ENCODE data around the gene ADPRS. TPM values are rescaled to one million over a fixed set of nuclear protein-coding genes. Genes with fewer than 3 reads are reported as not detected.

Gene ADPRS
- total and polyA plus RNA-seq, 9 of the 15 experiments (the other 6 are each of a cell fraction or from before 2014, with no cell fraction given), result 5.9 to 40.0 (median 27.4) TPM

GRCh38 chr1:36099681-36100341, 11.1 kb downstream of the ADPRS start (continued):
- TF ChIP-seq SETDB1 (IDR thresholded peaks at IDR 0.05; ENCODE audit: low read length), result no peak
- no peak for TF ChIP-seq MCM7 (IDR thresholded peaks at IDR 0.05)
- TF ChIP-seq POLR2AphosphoS5 (IDR thresholded peaks at IDR 0.05; ENCODE audit: control insufficient read depth, insufficient read depth, low read depth, low read length), result no peak
- TF ChIP-seq ZBTB1 (CRISPR knock-in tag; IDR thresholded peaks at IDR 0.05; ENCODE audit: borderline replicate concordance, low read depth), result no peak
- TF ChIP-seq SAFB2 (IDR thresholded peaks at IDR 0.05; ENCODE audit: borderline replicate concordance, low read depth, low read length, severe bottlenecking), result no peak
- no peak for TF ChIP-seq GTF2B (IDR thresholded peaks at IDR 0.05; ENCODE audit: extremely low read depth, insufficient read length)
- TF ChIP-seq KDM1A (IDR thresholded peaks at IDR 0.05), result no peak
- TF ChIP-seq HINFP (tag; conservative IDR thresholded peaks at IDR 0.05; ENCODE audit: low read depth), result no peak; the same call in 1 of the 2 replicates
- no peak for TF ChIP-seq ZFPM2 (CRISPR knock-in tag; IDR thresholded peaks at IDR 0.05)
- TF ChIP-seq SNRNP70 (optimal IDR thresholded peaks at IDR 0.05; ENCODE audit: low read depth, low read length), result no peak
- TF ChIP-seq ZNF3 (CRISPR knock-in tag; IDR thresholded peaks at IDR 0.05), result no peak
- peak; percentile 87 for TF ChIP-seq ZEB2 (IDR thresholded peaks at IDR 0.05)
- TF ChIP-seq FUS (optimal IDR thresholded peaks at IDR 0.05; ENCODE audit: low read depth, low read length), result no peak
- TF ChIP-seq WHSC1 (IDR thresholded peaks at IDR 0.05; ENCODE audit: low read length), result no peak
- TF ChIP-seq CBFA2T3 (IDR thresholded peaks at IDR 0.05), result no peak
- TF ChIP-seq U2AF1 (optimal IDR thresholded peaks at IDR 0.05; ENCODE audit: low read depth, low read length), result no peak
- no peak for TF ChIP-seq TAF7 (tag; IDR thresholded peaks at IDR 0.05)
- peak; percentile 65; the same call in 1 of the 2 replicates for TF ChIP-seq THRAP3 (IDR thresholded peaks at IDR 0.05; ENCODE audit: borderline replicate concordance)
- no peak for TF ChIP-seq TFAM (CRISPR knock-in tag; conservative IDR thresholded peaks at IDR 0.05)
- peak; percentile 44 for TF ChIP-seq ZFP36 (IDR thresholded peaks at IDR 0.05; ENCODE audit: low read depth, low read length, partially characterized antibody)
- TF ChIP-seq FOSL1 (tag; conservative IDR thresholded peaks at IDR 0.05), result no peak
- no peak for TF ChIP-seq ZNF592 (IDR thresholded peaks at IDR 0.05)
- no peak for TF ChIP-seq ZNF644 (tag; IDR thresholded peaks at IDR 0.05; ENCODE audit: low read depth)
- TF ChIP-seq PHF8 (IDR thresholded peaks at IDR 0.05; ENCODE audit: borderline replicate concordance, low read length), result peak; percentile 16; the same call in 1 of the 2 replicates
- no peak for TF ChIP-seq CBX1 (IDR thresholded peaks at IDR 0.05; ENCODE audit: low read depth)
